ENCODE results near the gene RASGRF2. TPM values are rescaled to one million over a fixed set of nuclear protein-coding genes. Genes with fewer than 3 reads are reported as not detected.
A peak's percentile ranks its signal among the peaks of the same experiment; 100 is the strongest.

Gene RASGRF2
- total and polyA plus RNA-seq, 2 of the 8 experiments (the other 6 are each of a cell fraction or from before 2014, with no cell fraction given), result 2.6 to 29.5 TPM

DNA sequence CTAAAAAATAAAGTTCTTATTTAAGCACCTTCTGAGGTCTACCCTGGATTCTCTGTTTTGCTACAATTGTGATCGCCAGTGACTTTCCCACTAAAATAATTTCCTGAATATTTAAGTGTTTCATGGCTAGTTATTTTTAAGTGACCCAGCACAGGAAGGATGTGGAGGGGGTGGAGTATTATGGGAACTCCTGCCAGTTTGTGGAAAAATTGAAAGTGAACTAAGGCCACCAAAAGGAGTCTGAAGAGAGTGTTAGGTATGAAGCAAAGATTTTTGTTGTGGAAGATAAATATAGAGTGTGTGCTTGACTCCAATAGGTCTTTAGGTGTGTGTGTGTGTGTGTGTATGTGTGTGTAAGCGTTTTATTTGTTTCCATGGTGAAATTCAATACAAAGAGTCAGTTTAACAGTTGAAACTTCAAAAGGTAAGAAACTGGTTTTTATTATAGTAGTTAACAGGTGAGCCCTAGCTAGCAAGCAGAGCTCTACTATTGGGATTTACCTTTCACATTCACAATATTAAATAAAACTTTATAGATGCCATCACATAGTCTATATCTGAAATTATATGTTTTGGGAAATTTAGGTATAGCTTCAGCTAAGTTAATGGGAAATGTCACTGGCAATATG is 25.6 kb downstream of the RASGRF2 start:
- Histone ChIP-seq H3K79me2 (ENCODE audit: control insufficient read depth in 1 of 2, insufficient read depth in 2 of 2, low read length in 2 of 2) (no peaks in the 10 kb centered on the region; a peak in 1 of 4 replicates), H4K91ac (replicated peaks; ENCODE audit: insufficient read length, low read length) (no peak overlapping the region), H3K36me3 (ENCODE audit: control insufficient read depth in 2 of 4, insufficient read depth in 4 of 4, low read length in 3 of 4) (no peaks in the 10 kb centered on the region), H2AFZ (ENCODE audit: low read length) (no peak overlapping the region), H3K18ac (ENCODE audit: extremely low read depth, low read length) (no peak overlapping the region), H3K9me3 (ENCODE audit: insufficient read depth in 2 of 2, low read depth in 1 of 2, low read length in 1 of 2) (no peaks in the 10 kb centered on the region), H2BK15ac (ENCODE audit: low read length) (no peak overlapping the region), H3K4ac (replicated peaks; ENCODE audit: insufficient read length, low read depth, low read length) (no peak overlapping the region), H3K14ac (ENCODE audit: insufficient read length) (no peak overlapping the region), H2BK5ac (ENCODE audit: low read depth, low read length) (no peak overlapping the region), H4K5ac (ENCODE audit: insufficient read length, low read depth, low read length) (no peak overlapping the region), H3K79me1 (ENCODE audit: low read depth, low read length) (no peaks in the 10 kb centered on the region), H3K4me3 (ENCODE audit: extremely low read depth in 1 of 4, insufficient read depth in 2 of 4, low read depth in 3 of 4, low read length in 4 of 4) (no peak overlapping the region), H4K8ac (ENCODE audit: extremely low read depth, insufficient read depth, low read length) (no peak overlapping the region), H3K9ac (replicated peaks in 1 of 4; ENCODE audit: extremely low read depth in 1 of 4, low read depth in 3 of 4, low read length in 3 of 4) (no peak overlapping the region), H2AK5ac (ENCODE audit: low read depth, low read length) (no peak overlapping the region), H3K23me2 (ENCODE audit: low read depth, low read length) (no peaks in the 10 kb centered on the region; the same call in 1 of the 2 replicates), H2BK20ac (ENCODE audit: low read length) (no peak overlapping the region), H3K23ac (ENCODE audit: insufficient read length) (no peak overlapping the region), H4K20me1 (replicated peaks in 1 of 2; ENCODE audit: control insufficient read depth in 1 of 2, insufficient read depth in 2 of 2, low read length in 2 of 2) (no peaks in the 10 kb centered on the region), H2BK12ac (ENCODE audit: low read depth, low read length) (no peak overlapping the region), H3K4me1 (replicated peaks in 1 of 4; ENCODE audit: control insufficient read depth in 3 of 4, insufficient read depth in 4 of 4, low read length in 3 of 4) (peaks cover 2 to 3% (median 3%) of the 10 kb centered on the region in 4 experiments; a peak in 6 of 7 replicates), H3K4me2 (ENCODE audit: insufficient read depth in 1 of 2, low read depth in 2 of 2, low read length in 2 of 2) (no peak overlapping the region), H3K27me3 (replicated peaks in 1 of 4; ENCODE audit: control insufficient read depth in 3 of 4, extremely low read depth in 1 of 4, insufficient read depth in 3 of 4, low read length in 3 of 4) (no peaks in the 10 kb centered on the region), H3K27ac (ENCODE audit: low read depth, low read length) (no peak overlapping the region), H2BK120ac (replicated peaks; ENCODE audit: low read depth, low read length) (no peak overlapping the region), H3K56ac (replicated peaks; ENCODE audit: insufficient read length, low read depth, low read length) (peak overlapping the region; percentile 5)
- CTCF ChIA-PET (ENCODE audit: partially characterized antibody), result interaction anchor here (0.6 to 1.4 kb wide), 5 partner anchors 25 to 299 kb away, joined by 3 to 5 read pairs (median 3); no protein-coding TSS in a partner anchor
- FAIRE-seq, result no peak
- 87% methylated on average over 2 of the region's 2 CpGs; no CpG with 5 or more reads in 1 of the 2 experiments for WGBS, 2 experiments (ENCODE audit: extremely low coverage in 1 of 2, insufficient coverage in 1 of 2, insufficient read length in 1 of 2, insufficient replicate concordance in 2 of 2, low coverage in 1 of 2, low lambda C conversion rate in 2 of 2, missing lambda C conversion rate in 1 of 2)
- POLR2A ChIA-PET (ENCODE audit: partially characterized antibody), result no interaction called here
- no peak for DNase-seq (ENCODE audit: low read depth in 1 of 2, low spot score in 2 of 2)
- TF ChIP-seq, protein P1, sequence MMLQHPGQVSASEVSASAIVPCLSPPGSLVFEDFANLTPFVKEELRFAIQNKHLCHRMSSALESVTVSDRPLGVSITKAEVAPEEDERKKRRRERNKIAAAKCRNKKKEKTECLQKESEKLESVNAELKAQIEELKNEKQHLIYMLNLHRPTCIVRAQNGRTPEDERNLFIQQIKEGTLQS (IDR thresholded peaks at IDR 0.05; ENCODE audit: insufficient read depth, low read depth, low read length), result no peak
- TF ChIP-seq, protein P2, sequence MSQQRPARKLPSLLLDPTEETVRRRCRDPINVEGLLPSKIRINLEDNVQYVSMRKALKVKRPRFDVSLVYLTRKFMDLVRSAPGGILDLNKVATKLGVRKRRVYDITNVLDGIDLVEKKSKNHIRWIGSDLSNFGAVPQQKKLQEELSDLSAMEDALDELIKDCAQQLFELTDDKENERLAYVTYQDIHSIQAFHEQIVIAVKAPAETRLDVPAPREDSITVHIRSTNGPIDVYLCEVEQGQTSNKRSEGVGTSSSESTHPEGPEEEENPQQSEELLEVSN (IDR thresholded peaks at IDR 0.05), result no peak
- TF ChIP-seq JUN (IDR thresholded peaks at IDR 0.05; ENCODE audit: low read depth, low read length), result no peak
- no peak for TF ChIP-seq KDM5A (IDR thresholded peaks at IDR 0.05; ENCODE audit: low read length)
- TF ChIP-seq EP300 (IDR thresholded peaks at IDR 0.05; ENCODE audit: borderline replicate concordance in 1 of 2, low read depth in 2 of 2, low read length in 2 of 2), result no peak
- no peak for TF ChIP-seq HDAC2 (IDR thresholded peaks at IDR 0.05; ENCODE audit: borderline replicate concordance in 1 of 2, low read depth in 2 of 2, low read length in 2 of 2)
- no peak for TF ChIP-seq RBBP5 (IDR thresholded peaks at IDR 0.05; ENCODE audit: borderline replicate concordance, low read depth, low read length)
- no peak for TF ChIP-seq BACH1 (IDR thresholded peaks at IDR 0.05; ENCODE audit: low read length)
- TF ChIP-seq KDM1A (IDR thresholded peaks at IDR 0.05; ENCODE audit: borderline replicate concordance, low read length), result no peak
- TF ChIP-seq EGR1 (IDR thresholded peaks at IDR 0.05; ENCODE audit: borderline replicate concordance, low read depth, low read length), result no peak
- no peak for TF ChIP-seq POLR2AphosphoS5 (IDR thresholded peaks at IDR 0.05; ENCODE audit: low read depth, low read length)
- no peak for TF ChIP-seq GTF2F1 (IDR thresholded peaks at IDR 0.05; ENCODE audit: borderline replicate concordance, low read depth, low read length)

All from H1 (cell line).